OCI-LY3 (cell line): Measurements from ENCODE around the gene SRXN1.

Experiments used
- H2AFZ ChIP-seq: fragments of 200-600, 300-600 bp; shearing (Covaris generic); 2 replicates; pipeline ENCODE4 v1.6.0; 2014; ENCODE audit warnings: antibody characterized with exemption, low read depth, low read length
- H3K27ac ChIP-seq: fragments of 200-600, 300-600 bp; sonication (generic); 2 replicates; pipeline ENCODE4 v1.5.1; 2014; ENCODE audit warnings: mild to moderate bottlenecking, low read length, moderate library complexity, mixed read lengths
- H3K27me3 ChIP-seq: fragments of 200-600, 300-600 bp; sonication (generic); 2 replicates; pipeline ENCODE4 v1.6.1; 2014; ENCODE audit warnings: low read depth, low read length, mixed read lengths
- H3K36me3 ChIP-seq: fragments of 200-600, 300-600 bp; sonication (generic); replicated peaks from 2 replicates; pipeline ENCODE3; 2014; ENCODE audit warnings: low read depth, low read length, mixed read lengths
- H3K4me1 ChIP-seq: fragments of 300-600, 200-600 bp; sonication (generic); 2 replicates; pipeline ENCODE4 v1.6.1; 2014; ENCODE audit warnings: low read length, mixed read lengths
- H3K4me2 ChIP-seq: fragments of 200-600, 300-600 bp; sonication (generic); 2 replicates; pipeline ENCODE4 v1.6.1; 2014; ENCODE audit warnings: low read length, mixed read lengths
- H3K4me3 ChIP-seq: fragments of 300-600, 200-600 bp; sonication (generic); 2 replicates; pipeline ENCODE4 v1.5.1; 2014; ENCODE audit warnings: antibody characterized with exemption, mild to moderate bottlenecking, low read length, moderate library complexity
- H3K79me2 ChIP-seq: fragments of 300-600, 200-600 bp; shearing (Covaris generic); 2 replicates; pipeline ENCODE4 v1.6.1; 2014; ENCODE audit warnings: mild to moderate bottlenecking, low read length, mixed read lengths
- H3K9ac ChIP-seq: fragments of 300-600, 200-600 bp; shearing (Covaris generic); 2 replicates; pipeline ENCODE4 v1.6.0; 2014; ENCODE audit warnings: mild to moderate bottlenecking, low read length, moderate library complexity
- H3K9me3 ChIP-seq: fragments of 200-600, 300-600 bp; shearing (Covaris generic); 2 replicates; pipeline ENCODE4 v1.6.1; 2014; ENCODE audit warnings: low read length, mixed read lengths; ENCODE audit not compliant: insufficient read depth
- H4K20me1 ChIP-seq: fragments of 200-600, 300-600 bp; sonication (generic); 2 replicates; pipeline ENCODE4 v1.6.1; 2016; ENCODE audit warnings: low read length, mixed read lengths; ENCODE audit not compliant: insufficient read depth
- CTCF ChIP-seq: fragments of 200-600, 300-600 bp; sonication (generic); IDR thresholded peaks from 2 replicates; pipeline ENCODE4 v1.5.1; 2014; ENCODE audit warnings: antibody characterized with exemption, low read length, low read depth
- EZH2phosphoT487 ChIP-seq: fragments of 200-600 bp; shearing (Covaris generic); IDR thresholded peaks from 2 replicates; pipeline ENCODE4 v1.6.1; 2018; ENCODE audit warnings: antibody characterized with exemption, mixed run types, low read depth

The SRXN1 gene

DNA sequence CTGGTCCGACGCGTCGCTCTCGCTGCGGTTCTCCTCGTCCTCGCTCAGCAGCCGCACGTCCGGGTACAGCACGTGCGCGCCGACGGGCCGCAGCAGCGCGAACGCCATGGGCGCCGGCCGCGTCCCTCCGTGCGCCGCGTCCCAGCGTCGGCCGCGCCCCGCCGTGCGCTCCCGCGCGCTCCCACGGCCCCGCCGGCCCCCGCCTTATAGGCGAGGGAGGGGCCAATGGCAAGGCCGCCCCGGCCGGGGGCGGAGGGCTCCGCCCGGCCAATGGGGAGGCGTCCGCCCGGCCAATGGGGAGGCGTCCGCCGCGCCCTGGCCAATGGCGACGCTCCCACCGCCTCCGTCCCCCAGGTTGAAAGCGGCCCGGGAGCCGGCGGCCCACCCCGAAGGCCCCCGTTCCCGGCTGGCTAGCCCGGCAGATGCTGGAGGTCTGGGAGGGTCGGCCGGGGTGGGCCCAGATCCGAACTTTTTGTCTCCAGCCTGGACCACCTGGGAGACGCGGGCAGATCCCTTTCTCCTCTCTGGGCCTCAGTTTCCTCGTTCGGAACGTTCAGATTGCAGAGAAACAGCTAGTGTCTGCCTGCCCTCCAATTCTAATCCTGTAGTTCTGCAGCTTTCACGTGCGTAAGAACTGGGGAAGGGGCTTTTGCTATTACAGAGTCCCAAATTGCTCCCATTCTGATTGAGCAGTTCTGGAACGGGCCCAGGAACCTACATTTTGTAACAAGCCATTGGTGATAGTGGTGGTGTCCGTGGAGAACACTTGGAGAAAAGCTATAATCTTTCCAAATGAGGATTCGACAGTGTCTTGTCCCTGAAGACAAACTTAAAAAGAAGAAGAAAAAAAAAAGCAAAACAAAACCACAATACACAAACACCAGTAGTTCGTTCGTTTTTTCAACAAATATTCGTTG, 42.6 kb downstream of the SRXN1 start, which contains the start of gene TCF15:
Gene TCF15, minus strand, starts transcription at position 180 of the 917 bp plus-strand sequence. Its CDS starts 72 bp downstream, at position 108.
- TF ChIP-seq EZH2phosphoT487 (no peak), CTCF (no peak)

DNA sequence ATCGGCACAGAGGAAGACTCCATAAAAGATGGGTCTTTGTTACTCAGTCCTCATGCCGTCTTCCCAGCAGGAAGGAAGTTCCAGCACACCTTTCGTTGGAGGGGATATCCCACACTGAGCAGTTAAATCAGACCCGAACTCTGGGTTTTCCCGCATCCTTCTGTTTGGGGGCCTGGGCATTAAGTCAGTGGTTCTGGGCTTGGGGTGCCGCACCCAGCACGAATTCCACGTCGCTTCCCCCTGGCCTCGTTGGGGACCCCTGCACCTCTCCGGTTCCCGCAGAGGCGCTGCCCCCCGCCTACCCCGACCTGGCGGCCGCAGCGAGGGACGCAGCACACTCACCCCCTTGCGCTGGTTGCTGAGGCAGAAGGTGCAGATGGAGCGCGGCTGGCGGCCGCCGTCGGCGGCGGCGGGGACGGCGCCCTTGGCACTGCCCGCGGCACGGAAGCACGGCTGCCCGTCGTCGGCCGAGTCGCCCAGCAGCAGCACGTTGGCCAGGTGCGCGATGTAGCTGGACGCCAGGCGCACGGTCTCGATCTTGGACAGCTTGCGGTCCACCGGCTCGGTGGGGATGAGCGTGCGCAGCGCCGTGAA, 43.5 kb downstream of the SRXN1 start:
- H4K20me1 ChIP-seq: no peaks in the 10 kb centered on the region
- no peaks in the 10 kb centered on the region for H3K27me3 ChIP-seq
- H3K9ac ChIP-seq: no peak overlapping the region
- H3K36me3 ChIP-seq: no peaks in the 10 kb centered on the region
- H3K4me3 ChIP-seq: no peak overlapping the region
- no peak overlapping the region for H3K4me2 ChIP-seq
- H3K79me2 ChIP-seq: no peaks in the 10 kb centered on the region
- H3K27ac ChIP-seq: no peak overlapping the region
- no peaks in the 10 kb centered on the region for H3K4me1 ChIP-seq
- no peak overlapping the region for H2AFZ ChIP-seq
- no peaks in the 10 kb centered on the region for H3K9me3 ChIP-seq
- TF ChIP-seq CTCF: no peak
- TF ChIP-seq EZH2phosphoT487: no peak

More for the DNA sequence above, 42.6 kb downstream of the SRXN1 start, which contains the start of gene TCF15:
- H3K4me3 ChIP-seq: no peak within 1 kb of the TSS
- H3K4me2 ChIP-seq: no peak within 1 kb of the TSS
- H3K79me2 ChIP-seq: no peaks in the 10 kb centered on the region
- H3K9me3 ChIP-seq: no peaks in the 10 kb centered on the region
- H3K9ac ChIP-seq: no peak within 1 kb of the TSS
- H3K36me3 ChIP-seq: no peaks in the 10 kb centered on the region
- H3K4me1 ChIP-seq: peaks cover under 1% of the 10 kb centered on the region; the same call in 1 of the 2 replicates
- H2AFZ ChIP-seq: no peak within 1 kb of the TSS
- H3K27ac ChIP-seq: no peak within 1 kb of the TSS
- H3K27me3 ChIP-seq: no peaks in the 10 kb centered on the region
- H4K20me1 ChIP-seq: no peaks in the 10 kb centered on the region

GRCh38 chr20:608970-609369, 44.0 kb downstream of the SRXN1 start:
- H3K79me2 ChIP-seq: no peaks in the 10 kb centered on the region
- H4K20me1 ChIP-seq: no peaks in the 10 kb centered on the region
- H3K4me2 ChIP-seq: no peak overlapping the region
- H3K4me3 ChIP-seq: no peak overlapping the region
- H3K4me1 ChIP-seq: no peaks in the 10 kb centered on the region
- no peak overlapping the region for H3K27ac ChIP-seq
- H3K27me3 ChIP-seq: no peaks in the 10 kb centered on the region
- H3K36me3 ChIP-seq: no peaks in the 10 kb centered on the region
- TF ChIP-seq EZH2phosphoT487: no peak
- TF ChIP-seq CTCF: no peak
- H2AFZ ChIP-seq: no peak overlapping the region
- no peaks in the 10 kb centered on the region for H3K9me3 ChIP-seq
- H3K9ac ChIP-seq: no peak overlapping the region

DNA sequence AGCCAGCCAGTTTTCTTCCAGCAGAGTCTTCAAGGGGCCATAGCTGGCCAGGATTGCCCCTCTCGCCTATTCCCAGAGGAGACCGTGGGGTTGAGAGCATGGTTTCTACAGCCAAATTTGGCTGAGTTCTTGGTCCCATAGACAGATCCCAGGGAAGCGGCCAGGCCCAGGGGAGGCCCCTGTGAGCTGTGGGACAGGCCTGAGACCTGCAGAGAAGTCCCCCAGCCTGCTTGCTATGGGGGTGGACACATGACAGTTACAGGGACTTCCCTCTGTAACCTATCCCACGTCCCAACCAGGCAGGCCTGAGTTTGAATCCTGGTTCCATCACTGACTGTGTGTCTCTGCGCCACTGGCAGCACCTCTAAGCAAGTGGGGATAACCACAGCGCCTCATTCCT, 45.5 kb downstream of the SRXN1 start:
- no peaks in the 10 kb centered on the region for H3K27me3 ChIP-seq
- H2AFZ ChIP-seq: no peak overlapping the region
- no peaks in the 10 kb centered on the region for H3K9me3 ChIP-seq
- no peak overlapping the region for H3K4me2 ChIP-seq
- H3K4me3 ChIP-seq: no peak overlapping the region
- H3K27ac ChIP-seq: no peak overlapping the region
- no peaks in the 10 kb centered on the region for H3K36me3 ChIP-seq
- no peak for TF ChIP-seq EZH2phosphoT487
- no peak for TF ChIP-seq CTCF
- no peaks in the 10 kb centered on the region for H4K20me1 ChIP-seq
- H3K79me2 ChIP-seq: no peaks in the 10 kb centered on the region
- no peaks in the 10 kb centered on the region for H3K4me1 ChIP-seq
- H3K9ac ChIP-seq: no peak overlapping the region
